Activated T-cell treated with anti-CD3 and anti-CD28 coated beads, Interleukin-2, amount 50 U/mL, for 24 hours (primary cell): Measurements from ENCODE around the gene GLIS2.
A peak's percentile ranks its signal among the peaks of the same experiment; 100 is the strongest.

Experiments
- DNase-seq: peaks from one replicate; pipeline ENCODE4 v3.0.0-alpha.2; 2020
- H3K27ac Mint-ChIP-seq: 2 replicates; pipeline ENCODE4 v1.8.0; 2020; ENCODE audit warnings: mild to moderate bottlenecking, mixed read lengths
- H3K27me3 Mint-ChIP-seq: 2 replicates; pipeline ENCODE4 v1.8.0; 2020; ENCODE audit warnings: mixed read lengths
- H3K36me3 Mint-ChIP-seq: 2 replicates; pipeline ENCODE4 v1.8.0; 2020; ENCODE audit warnings: low read depth, mixed read lengths
- H3K4me1 Mint-ChIP-seq: 2 replicates; pipeline ENCODE4 v1.8.0; 2020; ENCODE audit warnings: low read depth, mixed read lengths
- H3K4me3 Mint-ChIP-seq: 2 replicates; pipeline ENCODE4 v1.8.0; 2020; ENCODE audit warnings: mild to moderate bottlenecking, moderate library complexity, mixed read lengths
- H3K9me3 Mint-ChIP-seq: 2 replicates; pipeline ENCODE4 v1.8.0; 2020; ENCODE audit warnings: mixed read lengths

The GLIS2 gene

GRCh38 chr16:4369007-4369733 is 53.3 kb downstream of the GLIS2 start:
- Mint-ChIP-seq H3K36me3 (peaks cover 18% of the 10 kb centered on the region), H3K4me3 (no peak overlapping the region), H3K9me3 (no peaks in the 10 kb centered on the region), H3K27ac (peak overlapping the region; percentile 11), H3K4me1 (peaks cover 14% of the 10 kb centered on the region), H3K27me3 (no peaks in the 10 kb centered on the region)
- DNase-seq = no peak

GRCh38 chr16:4370151-4370550 is 54.3 kb downstream of the GLIS2 start:
- Mint-ChIP-seq H3K4me1 (peaks cover 17% of the 10 kb centered on the region), H3K9me3 (no peaks in the 10 kb centered on the region), H3K36me3 (peaks cover 13% of the 10 kb centered on the region), H3K27me3 (no peaks in the 10 kb centered on the region), H3K27ac (no peak overlapping the region), H3K4me3 (no peak overlapping the region)
- DNase-seq = no peak

- peaks cover 10% of the 10 kb centered on the region for H3K36me3 Mint-ChIP-seq
- peaks cover 17% of the 10 kb centered on the region for H3K4me1 Mint-ChIP-seq
- no peak overlapping the region for H3K4me3 Mint-ChIP-seq
- no peak overlapping the region for H3K27ac Mint-ChIP-seq
- DNase-seq = no peak
- no peaks in the 10 kb centered on the region for H3K9me3 Mint-ChIP-seq
- H3K27me3 Mint-ChIP-seq = no peaks in the 10 kb centered on the region
Measured at GRCh38 chr16:4370570-4371356, 54.9 kb downstream of the GLIS2 start.

GRCh38 chr16:4371357-4372000 is 55.6 kb downstream of the GLIS2 start, which contains the start of gene VASN:
VASN (plus strand) TSS chr16:4371848; CDS start chr16:4380878, 9,030 bp downstream.
- DNase-seq = peak; percentile 87
- Mint-ChIP-seq H3K36me3 (peaks cover 9% of the 10 kb centered on the region), H3K27ac (peak within 1 kb of the TSS; percentile 79), H3K27me3 (no peaks in the 10 kb centered on the region), H3K9me3 (no peaks in the 10 kb centered on the region), H3K4me3 (peak within 1 kb of the TSS; percentile 73), H3K4me1 (peaks cover 17% of the 10 kb centered on the region)

- no peaks in the 10 kb centered on the region for H3K9me3 Mint-ChIP-seq
- peaks cover 17% of the 10 kb centered on the region for H3K4me1 Mint-ChIP-seq
- peak; percentile 38 for DNase-seq
- peak overlapping the region; percentile 73 for H3K4me3 Mint-ChIP-seq
- H3K27ac Mint-ChIP-seq = peak overlapping the region; percentile 79
- no peaks in the 10 kb centered on the region for H3K27me3 Mint-ChIP-seq
- peaks cover 8% of the 10 kb centered on the region for H3K36me3 Mint-ChIP-seq
Measured at GRCh38 chr16:4372001-4372577, 56.2 kb downstream of the GLIS2 start.

GRCh38 chr16:4372578-4373355 is 56.9 kb downstream of the GLIS2 start:
- DNase-seq = no peak
- H3K4me3 Mint-ChIP-seq = peak overlapping the region; percentile 73
- peaks cover 2% of the 10 kb centered on the region for H3K36me3 Mint-ChIP-seq
- no peaks in the 10 kb centered on the region for H3K9me3 Mint-ChIP-seq
- peak overlapping the region; percentile 79 for H3K27ac Mint-ChIP-seq
- H3K27me3 Mint-ChIP-seq = no peaks in the 10 kb centered on the region
- peaks cover 16% of the 10 kb centered on the region for H3K4me1 Mint-ChIP-seq

GRCh38 chr16:4373356-4373908 is 57.6 kb downstream of the GLIS2 start:
- H3K9me3 Mint-ChIP-seq = no peaks in the 10 kb centered on the region

GRCh38 chr16:4373909-4374742 is 58.3 kb downstream of the GLIS2 start:
- Mint-ChIP-seq H3K4me1 (peaks cover 18% of the 10 kb centered on the region), H3K27ac (no peak overlapping the region), H3K36me3 (peaks cover 2% of the 10 kb centered on the region), H3K27me3 (no peaks in the 10 kb centered on the region), H3K9me3 (no peaks in the 10 kb centered on the region), H3K4me3 (no peak overlapping the region)
- DNase-seq = no peak

More at GRCh38 chr16:4373356-4373908, 57.6 kb downstream of the GLIS2 start:
- no peak overlapping the region for H3K4me3 Mint-ChIP-seq
- no peak for DNase-seq
- H3K36me3 Mint-ChIP-seq = peaks cover 2% of the 10 kb centered on the region
- peaks cover 18% of the 10 kb centered on the region for H3K4me1 Mint-ChIP-seq
- H3K27me3 Mint-ChIP-seq = no peaks in the 10 kb centered on the region
- H3K27ac Mint-ChIP-seq = no peak overlapping the region

- H3K4me1 Mint-ChIP-seq = peaks cover 21% of the 10 kb centered on the region
- no peaks in the 10 kb centered on the region for H3K27me3 Mint-ChIP-seq
- peaks cover 10% of the 10 kb centered on the region for H3K36me3 Mint-ChIP-seq
- H3K4me3 Mint-ChIP-seq = no peak overlapping the region
- H3K27ac Mint-ChIP-seq = peak overlapping the region; percentile 4
- DNase-seq = no peak
- no peaks in the 10 kb centered on the region for H3K9me3 Mint-ChIP-seq
Measured at GRCh38 chr16:4375717-4376116, 59.9 kb downstream of the GLIS2 start.

GRCh38 chr16:4376126-4376892 is 60.4 kb downstream of the GLIS2 start:
- Mint-ChIP-seq H3K27ac (no peak overlapping the region), H3K27me3 (no peaks in the 10 kb centered on the region), H3K36me3 (peaks cover 15% of the 10 kb centered on the region), H3K4me1 (peaks cover 21% of the 10 kb centered on the region), H3K4me3 (no peak overlapping the region), H3K9me3 (no peaks in the 10 kb centered on the region)
- DNase-seq = no peak

GRCh38 chr16:4376893-4377572 is 61.2 kb downstream of the GLIS2 start:
- Mint-ChIP-seq H3K27ac (peak overlapping the region; percentile 59), H3K9me3 (no peaks in the 10 kb centered on the region), H3K4me3 (no peak overlapping the region), H3K4me1 (peaks cover 21% of the 10 kb centered on the region), H3K36me3 (peaks cover 18% of the 10 kb centered on the region), H3K27me3 (no peaks in the 10 kb centered on the region)
- no peak for DNase-seq

GRCh38 chr16:4377573-4378154 is 61.8 kb downstream of the GLIS2 start:
- Mint-ChIP-seq H3K27ac (no peak overlapping the region), H3K4me3 (no peak overlapping the region), H3K36me3 (peaks cover 19% of the 10 kb centered on the region), H3K4me1 (peaks cover 15% of the 10 kb centered on the region), H3K27me3 (no peaks in the 10 kb centered on the region), H3K9me3 (no peaks in the 10 kb centered on the region)
- no peak for DNase-seq
